Panc1 (cell line): Measurements from ENCODE around the gene AKAP12.

Experiments used
- CTCF ChIP-seq: fragments of 450-650 bp; IDR thresholded peaks from 2 replicates; pipeline ENCODE4 v1.5.1; 2017; ENCODE audit warnings: mild to moderate bottlenecking
- POLR2AphosphoS5 ChIP-seq: IDR thresholded peaks from 2 replicates; pipeline ENCODE4 v1.6.1; 2012; ENCODE audit warnings: mild to moderate bottlenecking, low read depth, low read length, moderate library complexity
- SIN3A ChIP-seq: IDR thresholded peaks from 2 replicates; pipeline ENCODE4 v1.6.1; 2012; ENCODE audit warnings: low read depth, mild to moderate bottlenecking, low read length, moderate library complexity, borderline replicate concordance; ENCODE audit not compliant: insufficient read depth

GRCh38 chr6:151380848-151381205 is 141.1 kb downstream of the AKAP12 start:
- no peak for TF ChIP-seq CTCF
- TF ChIP-seq SIN3A: no peak
- TF ChIP-seq POLR2AphosphoS5: no peak
